Measurements from ENCODE around the gene ALOXE3.

The ALOXE3 gene

GRCh38 chr17:8151641-8152111, 33.4 kb upstream of the ALOXE3 start:
- in situ Hi-C loops (cut with HindIII; ENCODE audit: low pct_unique_long_range_greater_than_20kb, low sequenced_read_pairs): no loop called here
- DNase-seq (ENCODE audit: low read depth in 1 of 2, low spot score in 1 of 2): peak in 1 of 2 experiments; percentile 37
- TF ChIP-seq JUND (IDR thresholded peaks at IDR 0.05; ENCODE audit: low read depth): no peak

GRCh38 chr17:8151120-8151640, 32.9 kb upstream of the ALOXE3 start:
- no peak for DNase-seq (ENCODE audit: low read depth in 1 of 2, low spot score in 1 of 2)
- in situ Hi-C loops (cut with HindIII; ENCODE audit: low pct_unique_long_range_greater_than_20kb, low sequenced_read_pairs): no loop called here
- TF ChIP-seq JUND (IDR thresholded peaks at IDR 0.05; ENCODE audit: low read depth): no peak

- in situ Hi-C loops (cut with HindIII; ENCODE audit: low pct_unique_long_range_greater_than_20kb, low sequenced_read_pairs): no loop called here
- TF ChIP-seq JUND (IDR thresholded peaks at IDR 0.05; ENCODE audit: low read depth): no peak
- DNase-seq (ENCODE audit: low read depth in 1 of 2, low spot score in 1 of 2): no peak
These were observed 32.1 kb upstream of the ALOXE3 start for GRCh38 chr17:8150194-8151119.

- in situ Hi-C loops (cut with HindIII; ENCODE audit: low pct_unique_long_range_greater_than_20kb, low sequenced_read_pairs): no loop called here
- no peak for TF ChIP-seq JUND (IDR thresholded peaks at IDR 0.05; ENCODE audit: low read depth)
These were observed 31.3 kb upstream of the ALOXE3 start for GRCh38 chr17:8149419-8150193.

GRCh38 chr17:8148560-8148959, 30.2 kb upstream of the ALOXE3 start:
- no peak for DNase-seq (ENCODE audit: low read depth in 1 of 2, low spot score in 1 of 2)
- TF ChIP-seq JUND (IDR thresholded peaks at IDR 0.05; ENCODE audit: low read depth): no peak
- in situ Hi-C loops (cut with HindIII; ENCODE audit: low pct_unique_long_range_greater_than_20kb, low sequenced_read_pairs): no loop called here

More at GRCh38 chr17:8149419-8150193, 31.3 kb upstream of the ALOXE3 start:
- DNase-seq (ENCODE audit: low read depth in 1 of 2, low spot score in 1 of 2): no peak

- no peak for DNase-seq (ENCODE audit: low read depth in 1 of 2, low spot score in 1 of 2)
- no peak for TF ChIP-seq JUND (IDR thresholded peaks at IDR 0.05; ENCODE audit: low read depth)
- in situ Hi-C loops (cut with HindIII; ENCODE audit: low pct_unique_long_range_greater_than_20kb, low sequenced_read_pairs): no loop called here
These were observed 29.6 kb upstream of the ALOXE3 start for GRCh38 chr17:8147805-8148404.

- TF ChIP-seq JUND (IDR thresholded peaks at IDR 0.05; ENCODE audit: low read depth): no peak
- DNase-seq (ENCODE audit: low read depth in 1 of 2, low spot score in 1 of 2): no peak
- in situ Hi-C loops (cut with HindIII; ENCODE audit: low pct_unique_long_range_greater_than_20kb, low sequenced_read_pairs): no loop called here
These were observed 29.0 kb upstream of the ALOXE3 start for GRCh38 chr17:8147141-8147804.

GRCh38 chr17:8146381-8147140, 28.2 kb upstream of the ALOXE3 start:
- no peak for TF ChIP-seq JUND (IDR thresholded peaks at IDR 0.05; ENCODE audit: low read depth)
- in situ Hi-C loops (cut with HindIII; ENCODE audit: low pct_unique_long_range_greater_than_20kb, low sequenced_read_pairs): no loop called here
- DNase-seq (ENCODE audit: low read depth in 1 of 2, low spot score in 1 of 2): no peak

GRCh38 chr17:8145811-8146210, 27.5 kb upstream of the ALOXE3 start:
- in situ Hi-C loops (cut with HindIII; ENCODE audit: low pct_unique_long_range_greater_than_20kb, low sequenced_read_pairs): no loop called here
- DNase-seq (ENCODE audit: low read depth in 1 of 2, low spot score in 1 of 2): no peak
- no peak for TF ChIP-seq JUND (IDR thresholded peaks at IDR 0.05; ENCODE audit: low read depth)

GRCh38 chr17:8144401-8145231, 26.3 kb upstream of the ALOXE3 start:
- in situ Hi-C loops (cut with HindIII; ENCODE audit: low pct_unique_long_range_greater_than_20kb, low sequenced_read_pairs): no loop called here
- TF ChIP-seq JUND (IDR thresholded peaks at IDR 0.05; ENCODE audit: low read depth): no peak
- DNase-seq (ENCODE audit: low read depth in 1 of 2, low spot score in 1 of 2): no peak
